GM13976 (cell line): ENCODE measurements around the gene SGF29.

Experiments used
- DNase-seq: peaks from one replicate; pipeline ENCODE4 v3.0.0; 2012; ENCODE audit warnings: low spot score
- CTCF ChIP-seq: IDR thresholded peaks from 2 replicates; pipeline ENCODE4 v1.5.1; 2012; ENCODE audit warnings: borderline replicate concordance, mild to moderate bottlenecking; ENCODE audit not compliant: insufficient read depth; ENCODE audit errors: extremely low read depth, missing control alignments, control extremely low read depth
- in situ Hi-C: fragments of 300-500 bp; cut with MboI; formaldehyde crosslinking; loops from one replicate; pipeline ENCODE4 v1.12.0; 2022; ENCODE audit warnings: low sequenced_read_pairs, mixed read lengths, inconsistent platforms; ENCODE audit not compliant: unreplicated experiment

SGF29 gene

GRCh38 chr16:28587386-28587785, 33.7 kb downstream of the SGF29 start:
- in situ Hi-C loops = no loop called here
- no peak for TF ChIP-seq CTCF
- no peak for DNase-seq

DNA sequence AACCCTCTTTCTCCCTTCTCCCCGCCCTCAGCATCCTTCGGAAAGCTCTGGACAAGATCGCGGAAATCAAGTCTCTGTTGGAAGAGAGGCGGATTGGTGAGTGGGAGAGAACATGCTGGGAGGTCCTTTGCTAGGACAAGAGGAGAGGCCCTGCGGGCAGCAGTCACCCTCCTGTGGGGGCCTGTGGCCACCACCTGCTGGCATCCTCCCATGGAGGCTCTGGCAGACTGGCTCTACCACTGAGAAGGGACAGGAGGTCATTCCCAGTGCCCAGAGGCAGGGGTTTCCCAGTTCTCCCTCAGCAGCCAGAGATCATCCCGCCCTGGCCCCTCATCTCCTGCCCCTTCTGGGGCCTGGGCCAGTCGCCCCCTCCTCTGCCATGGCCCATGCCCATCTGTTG, 35.3 kb downstream of the SGF29 start:
- no peak for TF ChIP-seq CTCF
- in situ Hi-C loops = no loop called here
- no peak for DNase-seq

DNA sequence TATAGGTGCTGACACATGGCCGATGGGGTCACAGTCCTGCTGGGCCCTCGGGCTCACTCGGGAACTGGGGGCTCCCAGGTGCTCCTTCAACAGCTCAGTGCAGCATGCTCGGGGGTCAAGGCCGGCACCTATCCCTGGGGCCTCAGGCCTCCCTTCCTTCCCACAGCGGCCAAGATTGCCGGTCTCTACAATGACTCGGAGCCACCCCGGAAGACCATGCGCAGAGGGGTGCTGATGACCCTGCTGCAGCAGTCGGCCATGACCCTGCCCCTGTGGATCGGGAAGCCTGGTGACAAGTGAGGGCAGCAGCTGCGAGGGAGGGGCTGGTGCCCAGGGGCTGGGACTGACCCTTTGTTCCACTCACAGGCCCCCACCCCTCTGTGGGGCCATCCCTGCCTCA, 36.2 kb downstream of the SGF29 start:
- in situ Hi-C loops = no loop called here
- no peak for DNase-seq
- no peak for TF ChIP-seq CTCF

- TF ChIP-seq CTCF = no peak
- in situ Hi-C loops = no loop called here
- DNase-seq = no peak
Measured at GRCh38 chr16:28590384-28591340, 36.9 kb downstream of the SGF29 start.

GRCh38 chr16:28591355-28591754, 37.6 kb downstream of the SGF29 start:
- TF ChIP-seq CTCF = no peak
- no peak for DNase-seq
- in situ Hi-C loops = no loop called here

GRCh38 chr16:28592511-28592910, 38.8 kb downstream of the SGF29 start:
- DNase-seq = no peak
- in situ Hi-C loops = no loop called here
- TF ChIP-seq CTCF = no peak
